Globus pallidus (tissue), 1 donor: ENCODE data around the gene TMEM178A.
"Not testable (repeated sequence)": the region's sequence is repeated elsewhere in the genome, so short reads cannot be mapped to it uniquely, and the experiment has no call there.

Experiments used
- DNase-seq: peaks from one replicate; pipeline ENCODE4 v3.0.0-alpha.2; 2015; ENCODE audit warnings: low spot score

The TMEM178A gene

DNA sequence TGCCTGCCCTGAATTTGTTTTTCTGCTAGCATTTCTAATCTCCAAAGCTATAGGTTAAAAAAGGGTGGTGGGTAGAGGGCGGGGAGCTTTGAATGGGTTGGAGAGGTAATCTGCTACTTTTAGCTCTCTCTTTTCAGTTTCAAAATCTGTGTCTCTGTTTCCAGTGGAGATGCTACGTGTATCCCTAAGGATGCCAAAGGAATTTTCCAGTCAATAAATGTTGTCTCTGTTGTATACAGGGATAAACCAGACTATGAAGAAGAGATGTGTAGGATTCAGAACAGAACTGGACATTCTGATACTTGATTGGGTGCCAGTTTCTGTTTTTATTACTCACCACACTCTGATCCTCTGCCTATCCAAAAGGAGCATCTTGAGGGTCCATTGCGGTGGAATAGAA lies 50.1 kb downstream of the TMEM178A start:
- DNase-seq = no peak

GRCh38 chr2:39717067-39717466 lies 51.4 kb downstream of the TMEM178A start:
- DNase-seq = no peak

DNA sequence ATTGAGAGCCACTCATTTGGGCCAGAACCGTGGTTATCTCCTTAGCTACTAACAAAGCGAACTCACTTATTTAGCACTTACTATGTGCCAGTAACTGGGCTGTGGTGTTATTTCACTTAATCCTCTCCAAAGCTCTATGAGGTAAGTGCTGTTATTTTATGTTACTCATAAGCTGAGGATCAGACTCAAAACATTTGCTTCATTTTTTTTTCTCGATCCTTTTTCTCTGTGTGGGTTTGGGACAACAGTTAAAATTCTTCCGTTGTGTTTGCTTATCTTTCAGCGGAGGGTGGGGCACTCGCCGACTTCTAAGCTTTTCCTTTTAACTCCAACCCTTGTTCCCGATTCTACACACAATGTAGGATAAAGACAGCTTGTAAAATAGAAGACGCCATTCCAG lies 52.8 kb downstream of the TMEM178A start:
- no peak for DNase-seq

DNA sequence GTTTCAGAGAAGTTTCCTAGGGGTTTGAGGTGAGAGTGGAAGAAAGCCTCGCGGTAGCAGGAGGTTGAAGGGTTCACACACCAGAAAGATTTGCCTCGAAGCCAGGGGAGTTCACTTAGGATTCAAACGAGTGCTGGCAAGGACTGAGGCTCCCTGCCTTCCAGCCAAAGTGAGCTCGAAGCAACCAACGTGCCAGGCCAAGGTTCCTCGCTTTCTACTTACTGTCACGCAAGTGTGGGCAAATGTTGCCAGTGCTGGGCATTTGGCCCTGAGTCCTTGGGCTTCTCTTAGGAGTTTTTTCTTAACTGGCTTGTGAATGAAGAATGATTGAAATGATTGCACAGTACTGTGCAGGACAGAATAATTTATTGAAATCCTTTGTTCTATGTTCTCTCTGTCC lies 53.6 kb downstream of the TMEM178A start:
- DNase-seq = peak; percentile 74

GRCh38 chr2:39720970-39721369 lies 55.3 kb downstream of the TMEM178A start:
- DNase-seq = no peak

DNA sequence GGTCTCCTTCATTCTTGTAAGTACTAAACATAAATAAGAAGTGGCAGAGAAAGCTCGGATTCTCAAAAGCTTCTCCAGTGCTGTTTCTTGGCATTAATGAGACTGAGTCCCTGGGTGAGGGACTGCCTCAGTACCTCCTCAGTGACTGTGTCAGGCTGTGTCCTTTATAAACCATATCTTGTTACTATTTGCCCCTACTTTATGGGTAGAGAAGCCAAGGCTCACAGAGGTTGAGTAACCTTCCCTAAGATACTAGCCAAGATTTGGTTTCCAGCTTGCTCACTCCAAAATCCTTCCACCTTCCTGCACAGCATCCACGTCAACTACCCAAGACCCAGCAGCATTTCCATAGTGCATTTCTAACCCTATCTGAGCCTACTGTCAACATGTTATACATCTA lies 57.8 kb downstream of the TMEM178A start:
- no peak for DNase-seq

GRCh38 chr2:39723946-39724827 lies 58.5 kb downstream of the TMEM178A start:
- DNase-seq = no peak

- no peak for DNase-seq
These were observed 59.1 kb downstream of the TMEM178A start for GRCh38 chr2:39724828-39725144.

DNA sequence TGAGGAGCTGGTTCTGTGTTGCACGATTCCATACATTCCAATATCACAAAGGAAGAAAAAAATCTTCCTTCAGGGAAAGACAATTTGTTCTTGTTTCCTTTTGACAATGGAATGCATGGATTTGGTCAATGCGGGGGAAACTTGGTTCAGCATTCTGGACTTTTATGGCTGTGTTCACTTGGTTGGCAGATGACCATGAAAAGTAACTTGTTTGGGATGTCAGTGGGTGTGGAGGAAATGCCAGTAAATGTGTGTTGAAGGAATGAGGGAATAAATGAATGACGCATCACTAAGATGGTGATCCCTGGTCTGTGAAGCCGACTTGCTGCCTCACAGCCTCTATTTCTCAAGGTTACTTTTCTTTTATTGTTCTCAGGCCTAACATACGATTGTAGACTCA lies 59.7 kb downstream of the TMEM178A start:
- no peak for DNase-seq

- not testable (repeated sequence) for DNase-seq
These were observed 62.4 kb downstream of the TMEM178A start for GRCh38 chr2:39728085-39728484.

GRCh38 chr2:39728941-39729351 lies 63.2 kb downstream of the TMEM178A start:
- no peak for DNase-seq

DNA sequence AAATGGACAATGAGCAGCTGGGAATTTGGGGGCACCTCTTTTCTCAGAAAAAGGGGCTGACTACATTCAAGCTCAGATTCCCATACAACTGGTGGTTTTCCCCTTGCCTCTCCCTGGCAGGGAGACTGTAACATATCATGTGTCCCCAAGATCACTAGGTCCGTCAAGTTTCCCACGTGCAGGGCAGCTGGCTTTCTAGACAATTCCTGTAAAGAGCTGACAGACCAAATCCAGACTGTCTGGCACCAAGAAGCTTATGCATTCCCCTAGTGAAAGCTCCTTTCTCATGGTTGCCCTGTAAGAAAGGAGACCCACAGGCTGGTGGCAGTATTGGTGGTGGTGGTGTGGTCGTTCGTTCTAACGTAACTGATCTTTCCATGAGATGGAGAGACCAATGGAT lies 64.6 kb downstream of the TMEM178A start:
- DNase-seq = no peak

GRCh38 chr2:39730685-39731302 lies 65.1 kb downstream of the TMEM178A start:
- no peak for DNase-seq

DNA sequence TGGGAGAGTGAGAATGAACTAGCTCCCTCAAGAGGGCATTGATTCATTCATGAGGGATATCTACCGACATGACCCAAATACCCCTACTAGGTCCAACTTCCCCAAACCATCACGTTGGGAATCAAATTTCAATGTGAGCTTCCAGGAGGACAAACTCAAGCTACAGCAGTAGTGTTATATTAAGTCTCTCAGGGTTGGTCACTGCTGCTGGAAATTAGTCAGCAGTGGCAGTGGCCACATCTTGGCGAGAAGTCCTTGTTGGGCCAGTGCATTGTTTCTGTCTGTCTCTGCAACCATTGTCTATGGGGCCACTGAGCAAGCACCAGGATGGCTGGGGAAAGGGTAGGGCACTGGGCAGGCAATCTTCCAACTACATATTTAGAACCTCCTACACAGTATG lies 65.8 kb downstream of the TMEM178A start:
- DNase-seq = no peak

DNA sequence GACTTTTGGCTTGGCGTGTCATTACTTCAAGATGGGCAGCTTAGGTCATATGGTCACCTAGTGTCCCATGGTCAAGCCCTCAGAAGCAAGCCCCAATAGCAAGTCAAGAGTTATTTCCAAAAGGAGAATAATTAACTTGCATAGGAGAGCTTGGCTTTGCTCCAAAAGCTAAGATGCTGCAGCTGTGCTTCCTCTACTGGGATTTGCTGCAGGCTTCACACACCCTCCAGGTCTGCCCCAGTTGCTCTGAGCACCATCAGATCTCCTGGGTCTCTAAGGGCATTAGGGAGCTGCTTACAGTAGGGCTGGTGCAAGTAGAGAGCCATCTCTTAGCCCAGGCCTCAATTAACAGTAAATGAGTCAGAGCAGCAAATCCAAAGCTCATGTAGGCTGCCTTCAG lies 66.8 kb downstream of the TMEM178A start:
- no peak for DNase-seq

- DNase-seq = no peak
These were observed 67.5 kb downstream of the TMEM178A start for GRCh38 chr2:39733070-39733674.

DNA sequence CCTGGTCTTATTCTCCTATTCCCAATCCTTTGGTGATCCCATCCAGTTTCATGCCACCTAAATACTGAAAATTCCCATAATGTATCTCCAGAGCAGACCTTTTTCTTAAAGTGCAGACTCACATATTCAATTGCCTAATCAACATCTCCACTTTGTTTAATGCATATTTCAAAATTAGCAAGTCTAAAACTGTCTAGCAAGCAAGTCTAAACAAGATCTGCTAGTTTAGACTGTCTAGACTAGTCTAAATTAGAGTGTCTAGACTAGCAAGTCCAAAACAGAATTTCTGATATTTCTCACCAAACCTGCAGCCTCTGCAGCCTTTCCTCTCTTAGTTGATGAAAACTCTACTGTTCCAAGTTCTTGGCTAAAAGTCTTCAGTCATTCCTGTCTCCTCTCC lies 68.7 kb downstream of the TMEM178A start:
- DNase-seq = no peak

- no peak for DNase-seq
These were observed 69.9 kb downstream of the TMEM178A start for GRCh38 chr2:39735648-39736047.

DNA sequence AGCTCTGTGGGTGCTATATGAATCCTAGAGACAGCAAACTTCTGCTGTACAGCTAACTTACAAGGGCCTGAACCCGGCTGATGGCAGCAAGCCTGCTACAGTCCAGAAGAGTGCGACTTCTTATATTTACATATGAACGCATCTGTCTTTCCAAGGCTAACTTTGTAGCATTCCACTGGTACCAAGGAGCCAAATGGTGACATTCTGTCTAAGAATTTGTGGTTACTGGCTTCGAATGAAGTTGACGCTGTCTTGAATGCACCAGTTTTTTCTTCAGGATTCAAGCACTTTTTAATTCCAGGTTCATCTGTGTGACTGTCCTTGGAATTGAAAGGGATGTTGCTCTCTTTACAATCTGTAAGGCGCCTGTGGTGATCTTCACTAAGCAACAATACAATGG lies 70.9 kb downstream of the TMEM178A start:
- no peak for DNase-seq

DNA sequence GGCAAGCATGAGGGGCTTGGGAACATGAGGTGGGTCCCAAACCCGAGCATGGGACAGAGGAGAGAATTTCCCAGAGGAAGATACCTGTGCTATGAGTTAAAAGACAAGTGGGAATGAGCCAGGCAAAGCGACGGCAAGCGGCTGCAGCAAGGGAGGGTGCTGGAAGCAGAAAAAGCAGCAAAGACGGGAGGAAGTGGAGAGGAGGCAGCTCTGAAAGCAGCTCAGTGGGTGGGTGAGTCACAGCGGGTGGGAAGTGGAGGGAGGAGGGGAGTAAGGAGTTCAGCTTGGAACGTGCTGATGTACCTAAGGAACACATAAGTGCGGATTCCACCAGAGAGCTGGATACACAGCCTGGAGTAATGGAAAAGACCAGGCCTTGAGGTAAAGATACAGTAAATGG lies 71.9 kb downstream of the TMEM178A start:
- DNase-seq = no peak

DNA sequence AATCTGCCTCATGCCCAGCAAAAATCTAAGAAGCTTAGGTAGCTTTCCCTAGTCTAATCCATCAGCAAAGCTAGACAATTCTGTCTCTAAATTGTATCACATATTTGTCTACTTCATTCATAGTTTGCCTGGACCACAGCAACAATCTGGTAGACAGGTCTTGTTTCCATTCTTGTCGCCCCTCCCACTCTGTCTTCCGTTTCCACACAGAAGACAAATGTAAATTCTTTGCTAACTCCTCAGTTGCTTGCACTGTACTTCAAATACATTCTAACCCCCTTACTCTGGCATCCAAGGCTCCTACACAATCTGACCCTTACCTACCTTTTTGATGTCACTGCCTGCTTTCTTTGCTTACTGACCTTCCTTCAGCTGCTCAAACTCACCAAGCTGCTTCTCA lies 73.2 kb downstream of the TMEM178A start:
- DNase-seq = no peak

GRCh38 chr2:39739386-39739785 lies 73.7 kb downstream of the TMEM178A start:
- DNase-seq = no peak

DNA sequence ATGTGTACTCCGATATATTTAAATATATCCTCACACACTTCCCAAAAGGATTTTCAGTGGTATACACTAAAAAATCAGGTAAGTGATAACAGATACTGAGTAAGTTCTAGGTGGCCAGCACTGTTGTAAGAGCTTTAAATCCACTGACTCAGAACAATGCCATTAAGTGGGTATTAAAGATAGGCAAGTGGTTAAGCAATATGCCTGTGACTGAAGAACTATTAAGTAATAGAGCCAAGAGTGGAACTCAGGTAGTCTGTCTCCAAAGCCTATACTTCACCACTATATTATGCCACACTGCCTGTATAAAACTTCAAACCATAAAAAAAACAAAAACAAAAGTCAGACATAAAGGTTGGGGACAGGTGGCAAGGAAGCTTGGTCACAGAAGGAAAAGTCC lies 76.2 kb downstream of the TMEM178A start:
- DNase-seq = no peak
